ENCODE data around the gene SLCO3A1. TPM values are rescaled to one million over a fixed set of nuclear protein-coding genes. Genes with fewer than 3 reads are reported as not detected.
A peak's percentile ranks its signal among the peaks of the same experiment; 100 is the strongest.

SLCO3A1 gene
- total and polyA plus RNA-seq, 9 donors: 1.7 to 8.6 (median 4.5) TPM

DNA sequence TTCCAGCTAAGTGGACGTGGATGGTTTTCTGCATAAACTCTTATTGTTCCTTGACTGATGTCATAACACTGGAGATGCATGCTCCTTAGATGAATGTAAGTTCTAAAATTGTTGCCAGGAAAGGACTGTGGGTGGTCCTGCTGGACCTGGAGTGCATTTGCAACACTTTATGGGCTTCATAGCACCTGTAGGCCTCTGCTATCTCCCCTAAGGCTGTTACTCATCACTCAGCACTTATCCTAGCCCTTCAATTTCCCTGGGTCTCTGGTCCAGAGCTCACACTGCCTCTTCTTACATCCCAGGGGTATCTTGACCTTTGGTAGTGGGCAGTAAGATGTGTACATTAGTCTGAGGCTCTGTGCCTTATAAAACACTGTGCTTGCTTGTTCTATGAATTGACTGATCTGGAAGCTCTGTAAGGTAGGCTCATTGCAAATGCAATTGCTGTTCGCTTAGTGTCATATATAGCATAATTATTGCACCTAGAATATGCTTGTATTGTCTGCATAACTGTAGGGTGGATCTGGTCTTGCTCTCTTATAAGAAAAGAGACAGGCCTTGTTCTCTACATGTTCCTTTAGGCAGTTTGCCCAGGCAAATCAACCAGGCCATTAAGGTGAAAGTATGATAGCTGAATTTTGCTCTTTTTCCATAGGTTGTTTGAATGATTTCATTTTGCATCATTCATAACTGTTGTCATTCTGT is 35.8 kb downstream of the SLCO3A1 start:
- no CpG with 5 or more reads among the region's 2 CpGs for WGBS (ENCODE audit: insufficient coverage)
- no peak overlapping the region for H3K27ac ChIP-seq (ENCODE audit: low read length)
- peak; percentile 43 for DNase-seq
- H3K4me1 ChIP-seq (ENCODE audit: control insufficient read depth, insufficient read depth, low read length): no peaks in the 10 kb centered on the region
- H3K9me3 ChIP-seq (replicated peaks; ENCODE audit: control insufficient read depth, low read depth, low read length): no peaks in the 10 kb centered on the region
- H3K4me3 ChIP-seq (ENCODE audit: low read length): no peak overlapping the region
- H3K27me3 ChIP-seq (ENCODE audit: control insufficient read depth, insufficient read depth, low read length): no peaks in the 10 kb centered on the region
- H3K36me3 ChIP-seq (ENCODE audit: control insufficient read depth, insufficient read depth, low read length): no peaks in the 10 kb centered on the region

DNA sequence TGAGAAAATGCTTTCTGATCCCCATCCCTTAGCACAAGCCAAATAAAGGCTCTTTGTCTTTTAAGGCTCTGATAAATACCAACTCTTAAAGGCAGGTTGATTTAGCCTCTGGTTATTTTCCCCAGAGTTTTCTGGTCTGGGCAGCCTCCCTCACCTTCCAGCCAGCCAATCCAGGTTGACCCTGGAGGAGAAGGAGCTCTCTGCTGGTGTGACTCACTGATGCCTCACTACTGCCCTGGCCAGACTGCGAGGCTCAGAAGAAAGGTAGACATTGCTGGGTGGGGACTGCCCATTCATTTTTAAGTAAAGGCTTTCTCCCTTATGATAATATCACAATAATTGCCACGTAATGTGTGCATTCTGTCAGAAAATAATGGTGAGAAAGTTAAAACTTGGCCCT is 37.1 kb downstream of the SLCO3A1 start:
- H3K36me3 ChIP-seq (ENCODE audit: control insufficient read depth, insufficient read depth, low read length): no peaks in the 10 kb centered on the region
- no CpG with 5 or more reads among the region's 2 CpGs for WGBS (ENCODE audit: insufficient coverage)
- H3K4me3 ChIP-seq (ENCODE audit: low read length): no peak overlapping the region
- H3K27ac ChIP-seq (ENCODE audit: low read length): no peak overlapping the region
- no peak for DNase-seq
- no peaks in the 10 kb centered on the region for H3K27me3 ChIP-seq (ENCODE audit: control insufficient read depth, insufficient read depth, low read length)
- H3K9me3 ChIP-seq (replicated peaks; ENCODE audit: control insufficient read depth, low read depth, low read length): no peaks in the 10 kb centered on the region
- H3K4me1 ChIP-seq (ENCODE audit: control insufficient read depth, insufficient read depth, low read length): no peaks in the 10 kb centered on the region

DNA sequence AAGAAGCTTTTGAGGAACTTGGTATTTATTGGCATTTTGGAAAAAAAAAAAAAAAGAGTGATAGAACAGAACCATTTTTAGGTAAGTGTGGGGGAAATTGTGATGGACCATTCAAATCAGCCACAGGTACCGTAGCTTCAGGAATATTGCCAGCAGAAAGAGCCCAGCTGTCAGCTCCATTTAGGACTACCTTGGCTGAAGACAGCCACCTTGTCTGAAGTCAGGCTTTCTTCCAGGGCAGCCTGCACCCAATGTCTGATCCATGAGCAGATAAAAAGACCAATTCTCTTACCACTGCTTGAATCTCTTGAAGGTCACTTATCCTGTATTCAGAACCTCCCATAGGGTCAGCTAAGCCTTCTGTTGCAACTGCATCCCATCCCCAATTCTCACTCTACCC is 37.6 kb downstream of the SLCO3A1 start:
- no peak for DNase-seq
- 40% methylated on average over 1 of the region's 1 CpG for WGBS (ENCODE audit: insufficient coverage)
- Histone ChIP-seq H3K4me1 (ENCODE audit: control insufficient read depth, insufficient read depth, low read length) (no peaks in the 10 kb centered on the region), H3K9me3 (replicated peaks; ENCODE audit: control insufficient read depth, low read depth, low read length) (no peaks in the 10 kb centered on the region), H3K27me3 (ENCODE audit: control insufficient read depth, insufficient read depth, low read length) (no peaks in the 10 kb centered on the region), H3K36me3 (ENCODE audit: control insufficient read depth, insufficient read depth, low read length) (no peaks in the 10 kb centered on the region), H3K4me3 (ENCODE audit: low read length) (no peak overlapping the region), H3K27ac (ENCODE audit: low read length) (no peak overlapping the region)

DNA sequence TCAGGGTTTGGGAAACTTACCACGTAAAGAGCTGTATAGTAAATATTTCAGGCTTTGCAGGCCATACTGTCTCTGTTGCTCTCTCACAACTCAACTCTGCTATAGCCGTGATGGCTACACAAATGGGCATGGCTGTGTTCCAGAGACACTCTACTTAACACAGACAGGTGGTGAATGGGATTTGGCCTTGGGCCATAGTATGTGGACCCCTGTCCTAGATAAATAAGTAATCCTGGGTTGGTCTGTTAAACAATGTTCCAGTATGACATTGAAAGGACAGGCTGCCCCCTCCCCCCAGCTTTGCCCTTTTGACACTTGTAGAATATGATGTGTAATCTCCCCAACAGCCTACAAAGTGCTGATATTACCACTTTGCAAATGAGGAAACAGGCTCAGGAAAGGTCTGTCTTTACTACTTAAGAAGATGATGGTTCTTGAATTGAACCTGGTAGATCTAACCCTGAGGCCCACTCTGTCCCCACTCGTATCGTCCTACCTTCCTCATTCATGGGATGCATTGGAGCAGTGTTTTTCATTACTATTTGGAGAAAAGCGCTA is 38.4 kb downstream of the SLCO3A1 start:
- no peak overlapping the region for H3K4me3 ChIP-seq (ENCODE audit: low read length)
- H3K4me1 ChIP-seq (ENCODE audit: control insufficient read depth, insufficient read depth, low read length): no peaks in the 10 kb centered on the region
- peak; percentile 21 for DNase-seq
- no peaks in the 10 kb centered on the region for H3K36me3 ChIP-seq (ENCODE audit: control insufficient read depth, insufficient read depth, low read length)
- no peaks in the 10 kb centered on the region for H3K27me3 ChIP-seq (ENCODE audit: control insufficient read depth, insufficient read depth, low read length)
- H3K27ac ChIP-seq (ENCODE audit: low read length): no peak overlapping the region
- H3K9me3 ChIP-seq (replicated peaks; ENCODE audit: control insufficient read depth, low read depth, low read length): no peaks in the 10 kb centered on the region
- 100% methylated on average over 1 of the region's 5 CpGs for WGBS (ENCODE audit: insufficient coverage)

DNA sequence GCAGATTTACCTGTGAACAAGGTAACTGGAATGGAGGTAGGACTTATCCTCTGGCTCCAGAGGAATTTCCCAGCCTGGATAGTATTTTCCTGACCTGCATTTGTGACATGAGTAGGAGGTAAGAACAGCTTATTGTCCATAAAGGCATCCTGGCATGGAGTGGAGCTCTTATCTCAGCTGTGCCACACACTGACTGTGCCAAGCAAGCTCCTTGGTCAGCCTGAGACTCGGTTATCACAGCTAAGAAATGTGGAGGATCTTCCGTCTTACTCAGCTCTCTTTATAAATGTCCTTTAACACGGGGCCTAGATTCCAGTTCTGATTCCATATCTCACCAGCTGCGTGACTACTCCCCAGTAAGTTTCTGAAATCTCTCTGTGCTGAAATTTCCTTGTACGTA is 38.9 kb downstream of the SLCO3A1 start:
- Histone ChIP-seq H3K27me3 (ENCODE audit: control insufficient read depth, insufficient read depth, low read length) (no peaks in the 10 kb centered on the region), H3K4me3 (ENCODE audit: low read length) (no peak overlapping the region), H3K36me3 (ENCODE audit: control insufficient read depth, insufficient read depth, low read length) (no peaks in the 10 kb centered on the region), H3K4me1 (ENCODE audit: control insufficient read depth, insufficient read depth, low read length) (no peaks in the 10 kb centered on the region), H3K27ac (ENCODE audit: low read length) (no peak overlapping the region), H3K9me3 (replicated peaks; ENCODE audit: control insufficient read depth, low read depth, low read length) (no peaks in the 10 kb centered on the region)
- WGBS (ENCODE audit: insufficient coverage): no CpG with 5 or more reads among the region's 5 CpGs
- no peak for DNase-seq

DNA sequence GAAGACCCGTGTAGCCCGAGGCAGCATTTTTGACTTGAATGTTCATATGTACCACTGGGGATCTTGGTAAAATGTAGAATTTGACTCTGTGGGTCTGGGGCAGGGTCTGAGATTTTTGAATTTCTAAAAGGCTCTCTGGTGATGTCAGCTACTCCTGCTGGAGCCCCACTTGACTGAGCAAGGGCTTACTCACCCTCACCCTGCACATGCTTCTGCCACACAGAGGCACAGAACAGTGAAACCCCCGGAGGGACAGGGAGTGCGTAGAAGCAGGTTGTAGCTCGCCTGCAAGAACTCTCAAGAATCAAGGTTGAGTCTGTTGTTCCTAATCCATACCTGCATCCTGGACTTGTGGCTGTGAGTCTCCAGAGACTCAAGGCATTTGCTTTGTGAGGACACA is 41.1 kb downstream of the SLCO3A1 start:
- no peaks in the 10 kb centered on the region for H3K4me1 ChIP-seq (ENCODE audit: control insufficient read depth, insufficient read depth, low read length)
- no peak overlapping the region for H3K4me3 ChIP-seq (ENCODE audit: low read length)
- H3K9me3 ChIP-seq (replicated peaks; ENCODE audit: control insufficient read depth, low read depth, low read length): no peaks in the 10 kb centered on the region
- no peak for DNase-seq
- no peak overlapping the region for H3K27ac ChIP-seq (ENCODE audit: low read length)
- no peaks in the 10 kb centered on the region for H3K27me3 ChIP-seq (ENCODE audit: control insufficient read depth, insufficient read depth, low read length)
- no peaks in the 10 kb centered on the region for H3K36me3 ChIP-seq (ENCODE audit: control insufficient read depth, insufficient read depth, low read length)
- WGBS (ENCODE audit: insufficient coverage): 71% methylated on average over 4 of the region's 5 CpGs

DNA sequence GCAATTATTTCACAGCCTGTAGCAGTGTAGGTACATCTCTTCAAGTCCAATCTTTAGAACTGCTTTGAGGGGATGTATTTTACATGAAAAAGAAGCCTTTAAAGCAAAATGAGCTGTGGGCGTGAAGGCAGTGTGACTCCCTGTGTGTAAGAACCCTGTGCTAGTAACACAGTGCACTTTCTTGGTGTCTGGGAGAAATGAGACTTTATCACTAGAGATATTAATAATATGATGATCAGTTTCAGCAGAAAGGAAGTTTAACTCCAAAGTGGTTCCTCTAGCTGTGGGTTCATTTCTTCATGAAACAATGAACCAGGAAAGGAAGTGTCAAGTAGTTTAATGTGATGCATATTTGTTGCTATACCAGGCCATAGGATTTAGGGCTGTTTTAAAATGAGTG is 41.5 kb downstream of the SLCO3A1 start:
- no peak for DNase-seq
- no peaks in the 10 kb centered on the region for H3K27me3 ChIP-seq (ENCODE audit: control insufficient read depth, insufficient read depth, low read length)
- no peak overlapping the region for H3K4me3 ChIP-seq (ENCODE audit: low read length)
- no peaks in the 10 kb centered on the region for H3K36me3 ChIP-seq (ENCODE audit: control insufficient read depth, insufficient read depth, low read length)
- H3K27ac ChIP-seq (ENCODE audit: low read length): no peak overlapping the region
- H3K9me3 ChIP-seq (replicated peaks; ENCODE audit: control insufficient read depth, low read depth, low read length): no peaks in the 10 kb centered on the region
- no peaks in the 10 kb centered on the region for H3K4me1 ChIP-seq (ENCODE audit: control insufficient read depth, insufficient read depth, low read length)
- no CpG with 5 or more reads among the region's 1 CpG for WGBS (ENCODE audit: insufficient coverage)

DNA sequence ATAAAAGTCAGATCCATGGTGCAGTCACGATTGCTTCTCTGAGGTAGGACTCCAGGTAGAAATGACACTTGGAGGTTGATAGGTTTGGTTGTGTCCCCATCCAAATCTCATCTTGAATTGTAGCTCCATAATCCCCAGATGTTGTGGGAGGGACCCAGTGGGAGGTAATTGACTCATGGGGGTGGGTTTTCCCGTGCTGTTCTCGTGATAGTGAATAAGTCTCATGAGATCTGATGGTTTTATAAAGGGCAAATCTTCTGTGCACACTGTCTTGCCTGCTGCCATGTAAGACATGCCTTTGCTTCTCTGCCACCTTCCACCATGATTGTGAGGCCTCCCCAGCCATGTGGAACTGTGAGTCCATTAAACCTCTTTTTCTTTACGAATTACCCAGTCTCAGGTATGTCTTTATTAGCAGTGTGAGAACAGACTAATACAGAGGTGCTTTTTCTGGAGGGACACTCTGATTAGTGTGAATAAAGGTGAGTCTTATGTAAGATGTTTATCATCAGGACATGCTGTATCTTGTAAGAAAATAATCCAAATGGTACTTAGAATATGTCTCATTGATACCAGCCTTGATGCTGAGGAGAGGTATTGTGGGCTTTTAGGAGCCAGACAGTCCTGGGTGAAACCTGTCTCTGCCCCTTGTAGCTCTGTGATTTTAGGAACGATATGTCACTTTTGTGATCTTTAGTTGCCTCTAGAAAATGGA is 43.0 kb downstream of the SLCO3A1 start:
- Histone ChIP-seq H3K4me3 (ENCODE audit: low read length) (no peak overlapping the region), H3K4me1 (ENCODE audit: control insufficient read depth, insufficient read depth, low read length) (no peaks in the 10 kb centered on the region), H3K36me3 (ENCODE audit: control insufficient read depth, insufficient read depth, low read length) (no peaks in the 10 kb centered on the region), H3K27me3 (ENCODE audit: control insufficient read depth, insufficient read depth, low read length) (no peaks in the 10 kb centered on the region), H3K9me3 (replicated peaks; ENCODE audit: control insufficient read depth, low read depth, low read length) (peaks cover under 1% of the 10 kb centered on the region), H3K27ac (ENCODE audit: low read length) (no peak overlapping the region)
- DNase-seq: no peak
- WGBS (ENCODE audit: insufficient coverage): 72% methylated on average over 3 of the region's 5 CpGs

DNA sequence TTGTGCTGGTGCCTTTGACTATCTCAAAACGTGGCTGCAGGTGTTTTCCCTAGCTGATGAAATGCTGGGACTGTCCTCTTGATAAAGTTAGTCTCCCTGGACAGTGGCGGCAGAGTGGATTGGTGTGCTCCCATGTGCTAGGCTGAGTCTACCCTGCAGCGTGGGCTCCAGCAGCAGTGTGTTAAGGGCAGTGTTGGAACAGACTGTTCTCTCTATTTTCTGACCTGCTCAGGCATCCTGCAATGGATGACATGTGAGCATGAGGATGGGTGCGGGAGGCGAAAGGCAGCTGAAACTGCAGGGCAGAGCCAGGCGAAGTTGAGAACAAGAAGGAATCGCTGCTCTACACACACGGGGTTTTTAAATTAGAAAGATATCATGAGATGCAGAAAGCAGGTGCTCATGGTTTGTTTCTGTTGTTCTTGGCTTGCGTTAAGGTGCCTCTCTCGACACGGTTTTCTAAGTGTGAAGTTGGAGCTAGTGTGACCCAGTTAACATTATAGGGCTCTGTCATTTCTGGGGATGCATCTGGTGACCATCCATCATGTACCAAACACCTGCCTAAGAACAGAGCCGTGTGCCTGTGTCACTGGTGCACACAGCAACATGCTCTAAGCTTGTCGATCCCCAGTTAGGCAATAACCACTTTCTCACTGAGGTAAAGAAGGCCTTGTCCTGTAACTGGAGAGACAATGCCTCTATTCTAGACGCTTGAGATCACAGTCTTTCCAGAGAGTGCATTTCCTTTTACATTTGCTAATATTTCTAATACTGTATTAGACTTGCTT is 44.3 kb downstream of the SLCO3A1 start:
- H3K27ac ChIP-seq (ENCODE audit: low read length): no peak overlapping the region
- 74% methylated on average over 8 of the region's 14 CpGs for WGBS (ENCODE audit: insufficient coverage)
- H3K9me3 ChIP-seq (replicated peaks; ENCODE audit: control insufficient read depth, low read depth, low read length): peaks cover 12% of the 10 kb centered on the region
- no peak for DNase-seq
- no peaks in the 10 kb centered on the region for H3K27me3 ChIP-seq (ENCODE audit: control insufficient read depth, insufficient read depth, low read length)
- H3K4me1 ChIP-seq (ENCODE audit: control insufficient read depth, insufficient read depth, low read length): no peaks in the 10 kb centered on the region
- H3K4me3 ChIP-seq (ENCODE audit: low read length): no peak overlapping the region
- H3K36me3 ChIP-seq (ENCODE audit: control insufficient read depth, insufficient read depth, low read length): no peaks in the 10 kb centered on the region

DNA sequence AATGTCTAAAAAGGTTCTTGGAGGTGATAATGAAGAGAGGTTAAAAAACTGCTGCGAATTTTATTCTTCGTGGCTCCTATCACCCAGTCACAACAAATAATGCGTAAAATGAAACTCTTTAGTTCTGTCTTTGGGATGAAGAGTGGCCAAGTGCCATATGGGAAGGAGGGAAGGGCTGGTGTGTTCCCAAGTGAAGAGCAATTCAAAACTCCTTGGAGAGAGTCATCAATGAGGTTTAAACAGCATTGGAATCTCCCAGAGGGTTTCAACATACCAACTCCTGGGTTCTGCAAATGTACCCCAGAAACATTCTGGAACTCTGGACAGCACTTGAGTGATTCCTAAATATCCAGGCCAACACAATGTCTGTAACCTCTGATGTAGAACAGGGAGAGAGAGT is 45.3 kb downstream of the SLCO3A1 start:
- Histone ChIP-seq H3K27me3 (ENCODE audit: control insufficient read depth, insufficient read depth, low read length) (no peaks in the 10 kb centered on the region), H3K4me1 (ENCODE audit: control insufficient read depth, insufficient read depth, low read length) (no peaks in the 10 kb centered on the region), H3K9me3 (replicated peaks; ENCODE audit: control insufficient read depth, low read depth, low read length) (peaks cover 12% of the 10 kb centered on the region), H3K27ac (ENCODE audit: low read length) (no peak overlapping the region), H3K36me3 (ENCODE audit: control insufficient read depth, insufficient read depth, low read length) (no peaks in the 10 kb centered on the region), H3K4me3 (ENCODE audit: low read length) (no peak overlapping the region)
- no peak for DNase-seq
- WGBS (ENCODE audit: insufficient coverage): no CpG with 5 or more reads among the region's 3 CpGs
